Esophagus squamous epithelium (tissue), 4 donors: ENCODE measurements around the gene RTN1.

ENCODE experiments used
- CTCF ChIP-seq, 6 experiments: fragments of 450-650 bp in 4 of 6; fragments of 200-600 bp in 2 of 6; sonication (generic) in 2 of 6; IDR thresholded peaks; one replicate each; pipeline ENCODE4 v1.5.1; 2016 to 2019; ENCODE audit warnings: antibody characterized with exemption in 6 of 6, mild to moderate bottlenecking in 4 of 6, moderate library complexity in 4 of 6
- POLR2A ChIP-seq, 4 donors: fragments of 450-650 bp; IDR thresholded peaks; one replicate each; pipeline ENCODE4 v1.6.1; 2017; ENCODE audit warnings: antibody characterized with exemption in 4 of 4, mild to moderate bottlenecking in 4 of 4, moderate library complexity in 3 of 4

GRCh38 chr14:59785629-59786028 lies 84.9 kb downstream of the RTN1 start:
- TF ChIP-seq CTCF (IDR thresholded peaks at IDR 0.05) (no peak), POLR2A (IDR thresholded peaks at IDR 0.05) (no peak)
